ENCODE measurements around the gene TXK.

GRCh38 chr4:48073567-48074103 lies 60.4 kb downstream of the TXK start:
- no peak for TF ChIP-seq TAF1 (IDR thresholded peaks at IDR 0.05; ENCODE audit: borderline replicate concordance, insufficient read depth, low read length)
- TF ChIP-seq POLR2AphosphoS5 (IDR thresholded peaks at IDR 0.05; ENCODE audit: low read depth, low read length), result no peak
- no peak for TF ChIP-seq SIN3A (IDR thresholded peaks at IDR 0.05; ENCODE audit: borderline replicate concordance, insufficient read depth, low read length)
- TF ChIP-seq, protein P1, sequence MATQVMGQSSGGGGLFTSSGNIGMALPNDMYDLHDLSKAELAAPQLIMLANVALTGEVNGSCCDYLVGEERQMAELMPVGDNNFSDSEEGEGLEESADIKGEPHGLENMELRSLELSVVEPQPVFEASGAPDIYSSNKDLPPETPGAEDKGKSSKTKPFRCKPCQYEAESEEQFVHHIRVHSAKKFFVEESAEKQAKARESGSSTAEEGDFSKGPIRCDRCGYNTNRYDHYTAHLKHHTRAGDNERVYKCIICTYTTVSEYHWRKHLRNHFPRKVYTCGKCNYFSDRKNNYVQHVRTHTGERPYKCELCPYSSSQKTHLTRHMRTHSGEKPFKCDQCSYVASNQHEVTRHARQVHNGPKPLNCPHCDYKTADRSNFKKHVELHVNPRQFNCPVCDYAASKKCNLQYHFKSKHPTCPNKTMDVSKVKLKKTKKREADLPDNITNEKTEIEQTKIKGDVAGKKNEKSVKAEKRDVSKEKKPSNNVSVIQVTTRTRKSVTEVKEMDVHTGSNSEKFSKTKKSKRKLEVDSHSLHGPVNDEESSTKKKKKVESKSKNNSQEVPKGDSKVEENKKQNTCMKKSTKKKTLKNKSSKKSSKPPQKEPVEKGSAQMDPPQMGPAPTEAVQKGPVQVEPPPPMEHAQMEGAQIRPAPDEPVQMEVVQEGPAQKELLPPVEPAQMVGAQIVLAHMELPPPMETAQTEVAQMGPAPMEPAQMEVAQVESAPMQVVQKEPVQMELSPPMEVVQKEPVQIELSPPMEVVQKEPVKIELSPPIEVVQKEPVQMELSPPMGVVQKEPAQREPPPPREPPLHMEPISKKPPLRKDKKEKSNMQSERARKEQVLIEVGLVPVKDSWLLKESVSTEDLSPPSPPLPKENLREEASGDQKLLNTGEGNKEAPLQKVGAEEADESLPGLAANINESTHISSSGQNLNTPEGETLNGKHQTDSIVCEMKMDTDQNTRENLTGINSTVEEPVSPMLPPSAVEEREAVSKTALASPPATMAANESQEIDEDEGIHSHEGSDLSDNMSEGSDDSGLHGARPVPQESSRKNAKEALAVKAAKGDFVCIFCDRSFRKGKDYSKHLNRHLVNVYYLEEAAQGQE (IDR thresholded peaks at IDR 0.05; ENCODE audit: insufficient read depth in 1 of 2, low read depth in 2 of 2, low read length in 2 of 2), result no peak

Data from PFSK-1 (cell line).